RWPE1 (cell line): ENCODE data around the gene CAMK1G.

Source experiments
- CTCF ChIA-PET: fragments of 350-600 bp; sonication (Branson Sonifier 250); formaldehyde crosslinking; extraction: SDS; loops from one replicate; lab custom pipeline; 2021; lab: Yijun Ruan, JAX
- POLR2A ChIA-PET: fragments of 400-600 bp; formaldehyde crosslinking; extraction: SDS; loops from one replicate; lab custom pipeline; 2020; ENCODE audit warnings: antibody characterized with exemption; ENCODE audit not compliant: low non-redundant PET; lab: Yijun Ruan, JAX
- DNase-seq: peaks from one replicate; pipeline ENCODE4 v3.0.0; 2012; ENCODE audit warnings: low spot score
- H3K27ac ChIP-seq: fragments of 450-650 bp; 2 replicates; pipeline ENCODE4 v1.5.1; 2017
- CTCF ChIP-seq: fragments of 450-650 bp; conservative IDR thresholded peaks from 2 replicates; pipeline ENCODE4 v1.5.1; 2017; ENCODE audit warnings: low read depth, mild to moderate bottlenecking

Gene CAMK1G

GRCh38 chr1:209601809-209602657 lies 18.5 kb downstream of the CAMK1G start:
- H3K27ac ChIP-seq = no peak overlapping the region
- CTCF ChIA-PET = interaction anchor here (0.7 to 0.9 kb wide), 5 partner anchors 36 to 178 kb away, joined by 3 to 4 read pairs (median 3); no protein-coding TSS in a partner anchor
- TF ChIP-seq CTCF = peak; percentile 80
- POLR2A ChIA-PET = no interaction called here
- peak; percentile 69 for DNase-seq

GRCh38 chr1:209603877-209604276 lies 20.4 kb downstream of the CAMK1G start:
- TF ChIP-seq CTCF = no peak
- POLR2A ChIA-PET = no interaction called here
- H3K27ac ChIP-seq = no peak overlapping the region
- CTCF ChIA-PET = interaction anchor here (0.8 to 1.0 kb wide), 3 partner anchors 13 to 27 kb away, joined by 3 read pairs; no protein-coding TSS in a partner anchor
- no peak for DNase-seq

- DNase-seq = peak; percentile 70
- CTCF ChIA-PET = interaction anchor here (1.6 kb wide), 1 partner anchor 20 kb away, joined by 3 read pairs; no protein-coding TSS in a partner anchor
- POLR2A ChIA-PET = interaction anchor here (0.7 kb wide), 1 partner anchor 22 kb away, joined by 3 read pairs; no protein-coding TSS in a partner anchor
- H3K27ac ChIP-seq = no peak overlapping the region
- TF ChIP-seq CTCF = no peak
Observed at GRCh38 chr1:209607102-209607794, 23.7 kb downstream of the CAMK1G start.

GRCh38 chr1:209607795-209608178 lies 24.3 kb downstream of the CAMK1G start:
- TF ChIP-seq CTCF = no peak
- DNase-seq = no peak

GRCh38 chr1:209609041-209609790 lies 25.7 kb downstream of the CAMK1G start:
- TF ChIP-seq CTCF = no peak
- DNase-seq = no peak
- POLR2A ChIA-PET = no interaction called here
- no peak overlapping the region for H3K27ac ChIP-seq
- CTCF ChIA-PET = interaction anchor here (0.6 to 1.0 kb wide), 2 partner anchors 18 to 46 kb away, joined by 3 to 4 read pairs; no protein-coding TSS in a partner anchor

More at GRCh38 chr1:209607795-209608178, 24.3 kb downstream of the CAMK1G start:
- CTCF ChIA-PET = interaction anchor here (1.6 kb wide), 1 partner anchor 20 kb away, joined by 3 read pairs; no protein-coding TSS in a partner anchor
- H3K27ac ChIP-seq = no peak overlapping the region
- POLR2A ChIA-PET = no interaction called here
